Pancreas (tissue), 10 donors: ENCODE results near the gene TMEM143. TPM values are rescaled to one million over a fixed set of nuclear protein-coding genes. Genes with fewer than 3 reads are reported as not detected.

Source experiments
- ATAC-seq, 4 donors: fragments of 200-7000 bp; cut with Tn5 transposase; one replicate each; pipeline versions ENCODE4 v1.8.0 to v1.9.1; 2020; ENCODE audit warnings: mild to moderate bottlenecking in 4 of 4, moderate library complexity in 4 of 4
- DNase-seq, 6 donors: peaks; one replicate each; pipeline ENCODE4 v3.0.0-alpha.2; 2020
- FAIRE-seq: peaks from 2 replicates; lab custom pipeline; 2012; peaks lifted over from hg19 to GRCh38; lab: Jason Lieb, UNC
- H3K27ac ChIP-seq, 4 donors: fragments of 200-600 bp; sonication (generic); 1 replicate in 3 of 4; 2 replicates in 1 of 4; pipeline versions ENCODE4 v1.5.0 to v1.8.0; 2020
- H3K27me3 ChIP-seq, 4 donors: fragments of 200-600 bp; one replicate each; pipeline ENCODE4 v1.8.0; 2021
- H3K36me3 ChIP-seq, 3 donors: fragments of 200-600 bp; sonication (generic) in 1 of 3; one replicate each; pipeline versions ENCODE4 v1.5.0 to v1.8.0; 2020 to 2021
- H3K4me1 ChIP-seq, 3 donors: fragments of 200-600 bp; one replicate each; pipeline ENCODE4 v1.8.0; 2021
- H3K4me3 ChIP-seq, 4 donors: fragments of 200-600 bp; sonication (generic) in 2 of 4; one replicate each; pipeline versions ENCODE4 v1.5.0 to v1.8.0; 2020 to 2021
- H3K9me3 ChIP-seq, 4 donors: fragments of 200-600 bp; one replicate each; pipeline ENCODE4 v1.8.0; 2021
- WGBS, 2 donors: extraction: QIAGEN DNeasy Blood & Tissue Kit; methylation state at CpG; one replicate each; pipeline ENCODE4 v1.1.7; 2013; 5-methylcytosine and 5-hydroxymethylcytosine counted together
- intact Hi-C, 3 donors: fragments of 100-400 bp; cut with DNase I; formaldehyde crosslinking; loops; one replicate each; pipeline versions ENCODE4 v1.11.1 to v1.14.2; 2022
- polyA plus RNA-seq, 2 donors: library from polyadenylated mRNA; stranded (reverse); fragments of 200-250 nt; gene quantifications; one replicate each; pipeline ENCODE4 v1.2.3, GENCODE V29; 2013
- total RNA-seq, 6 donors: library from RNA; stranded (reverse); fragmentation: NEBNext Ultra II Directional in 4 of 6; extraction: Animal tissue kit (Norgen Biotek cat#: 25700) in 4 of 6; gene quantifications; one replicate each; pipeline versions ENCODE4 v1.2.1 to v1.2.4, GENCODE V29; 2021 to 2023
- TF ChIP-seq, protein P1 (sequence below), 4 donors: fragments of 200-600 bp; sonication (generic) in 3 of 4; IDR thresholded peaks; one replicate each; pipeline versions ENCODE4 v1.5.0 to v1.8.0; 2021; ENCODE audit warnings: antibody characterized with exemption in 4 of 4
- donor health status: healthy with polysubstance abuse.
- donor health status: DM: no; HTN: no; CAD: no; lungs with moderate emphysema.
- donor health status: DM: no; HTN: no; CAD: no.
- donor health status: control.
- donor health status: control.
- donor health status: Bipolar disorder and iron deficiency.
- donor health status: DM: yes; HTN: yes; CAD: no.
- donor health status: DM: no; HTN: no; CAD: no.
- donor health status: DM: no; HTN: no; CAD: no.
- donor health status: DM: yes; HTN: yes; CAD: no.

The TMEM143 gene
- total and polyA plus RNA-seq, 8 donors = 3.3 to 11.2 (median 5.1) TPM

GRCh38 chr19:48382286-48382685, 18.5 kb upstream of the TMEM143 start:
- H3K36me3 ChIP-seq = peaks cover 0 to 40% (median 14%) of the 10 kb centered on the region in 3 donors
- 97% methylated on average over 8 of the region's 8 CpGs for WGBS, 2 donors
- DNase-seq = no peak
- H3K4me1 ChIP-seq = no peaks in the 10 kb centered on the region
- TF ChIP-seq, protein P1, sequence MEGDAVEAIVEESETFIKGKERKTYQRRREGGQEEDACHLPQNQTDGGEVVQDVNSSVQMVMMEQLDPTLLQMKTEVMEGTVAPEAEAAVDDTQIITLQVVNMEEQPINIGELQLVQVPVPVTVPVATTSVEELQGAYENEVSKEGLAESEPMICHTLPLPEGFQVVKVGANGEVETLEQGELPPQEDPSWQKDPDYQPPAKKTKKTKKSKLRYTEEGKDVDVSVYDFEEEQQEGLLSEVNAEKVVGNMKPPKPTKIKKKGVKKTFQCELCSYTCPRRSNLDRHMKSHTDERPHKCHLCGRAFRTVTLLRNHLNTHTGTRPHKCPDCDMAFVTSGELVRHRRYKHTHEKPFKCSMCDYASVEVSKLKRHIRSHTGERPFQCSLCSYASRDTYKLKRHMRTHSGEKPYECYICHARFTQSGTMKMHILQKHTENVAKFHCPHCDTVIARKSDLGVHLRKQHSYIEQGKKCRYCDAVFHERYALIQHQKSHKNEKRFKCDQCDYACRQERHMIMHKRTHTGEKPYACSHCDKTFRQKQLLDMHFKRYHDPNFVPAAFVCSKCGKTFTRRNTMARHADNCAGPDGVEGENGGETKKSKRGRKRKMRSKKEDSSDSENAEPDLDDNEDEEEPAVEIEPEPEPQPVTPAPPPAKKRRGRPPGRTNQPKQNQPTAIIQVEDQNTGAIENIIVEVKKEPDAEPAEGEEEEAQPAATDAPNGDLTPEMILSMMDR (IDR thresholded peaks at IDR 0.05) = no peak
- no peaks in the 10 kb centered on the region for H3K27me3 ChIP-seq
- ATAC-seq = no peak
- intact Hi-C loops = no loop called here
- no peak overlapping the region for H3K27ac ChIP-seq
- H3K4me3 ChIP-seq = no peak overlapping the region
- H3K9me3 ChIP-seq = no peaks in the 10 kb centered on the region
- FAIRE-seq = no peak

- Histone ChIP-seq H3K4me3 (no peak overlapping the region), H3K36me3 (peaks cover 0 to 40% (median 14%) of the 10 kb centered on the region in 3 donors), H3K27me3 (no peaks in the 10 kb centered on the region), H3K4me1 (no peaks in the 10 kb centered on the region), H3K27ac (no peak overlapping the region), H3K9me3 (no peaks in the 10 kb centered on the region)
- FAIRE-seq (no peak), DNase-seq (no peak), ATAC-seq (no peak)
- 87 to 89% methylated on average over 11 of the region's 11 CpGs for WGBS, 2 donors
- intact Hi-C loops = no loop called here
- TF ChIP-seq, protein P1 (IDR thresholded peaks at IDR 0.05) = no peak
These were observed 17.6 kb upstream of the TMEM143 start for GRCh38 chr19:48381178-48381950.

DNA sequence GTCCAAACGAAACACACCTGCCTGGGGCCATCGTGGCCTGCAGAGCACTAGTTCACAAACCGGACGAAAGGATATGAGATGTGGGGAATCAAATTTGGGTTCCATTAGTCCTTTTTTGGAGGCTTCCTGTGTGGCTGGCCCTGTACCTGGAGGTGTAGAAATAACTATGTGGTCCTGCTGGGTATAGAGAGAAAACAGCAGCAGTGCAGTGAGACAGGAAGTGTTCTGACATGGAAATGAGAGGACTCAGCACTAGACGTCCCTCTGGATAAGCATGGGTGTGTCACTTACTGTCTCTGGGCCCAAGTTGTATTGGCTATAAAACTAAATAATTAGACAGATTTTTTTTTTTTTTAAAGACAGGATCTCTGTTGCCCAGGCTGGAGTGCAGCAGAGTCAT, 15.3 kb upstream of the TMEM143 start:
- TF ChIP-seq, protein P1 (IDR thresholded peaks at IDR 0.05) = no peak
- Histone ChIP-seq H3K27me3 (no peaks in the 10 kb centered on the region), H3K4me3 (no peak overlapping the region), H3K9me3 (no peaks in the 10 kb centered on the region), H3K36me3 (peaks cover 0 to 20% (median 4%) of the 10 kb centered on the region in 3 donors), H3K27ac (no peak overlapping the region), H3K4me1 (no peaks in the 10 kb centered on the region)
- DNase-seq = no peak
- intact Hi-C loops = no loop called here
- FAIRE-seq = no peak
- ATAC-seq = peak in 1 of 4 donors; percentile 8
- WGBS, 2 donors = 80 to 83% methylated on average over 5 of the region's 5 CpGs

- FAIRE-seq = no peak
- 90 to 94% methylated on average over 10 of the region's 10 CpGs for WGBS, 2 donors
- intact Hi-C loops = no loop called here
- no peak for DNase-seq
- no peak overlapping the region for H3K27ac ChIP-seq
- no peaks in the 10 kb centered on the region for H3K27me3 ChIP-seq
- peaks cover 0 to 12% (median 0%) of the 10 kb centered on the region in 3 donors for H3K36me3 ChIP-seq
- no peaks in the 10 kb centered on the region for H3K9me3 ChIP-seq
- no peak for ATAC-seq
- no peaks in the 10 kb centered on the region for H3K4me1 ChIP-seq
- no peak overlapping the region for H3K4me3 ChIP-seq
- TF ChIP-seq, protein P1 (IDR thresholded peaks at IDR 0.05) = no peak
These were observed 14.4 kb upstream of the TMEM143 start for GRCh38 chr19:48378194-48378570.

- no peak for ATAC-seq
- Histone ChIP-seq H3K9me3 (no peaks in the 10 kb centered on the region), H3K4me1 (no peaks in the 10 kb centered on the region), H3K4me3 (no peak overlapping the region), H3K36me3 (no peaks in the 10 kb centered on the region), H3K27ac (no peak overlapping the region), H3K27me3 (no peaks in the 10 kb centered on the region)
- intact Hi-C loops = no loop called here
- FAIRE-seq = no peak
- TF ChIP-seq, protein P1 (IDR thresholded peaks at IDR 0.05) = no peak
- 87 to 91% methylated on average over 11 of the region's 11 CpGs for WGBS, 2 donors
- no peak for DNase-seq
These were observed 9.8 kb upstream of the TMEM143 start for GRCh38 chr19:48373567-48373966.
